Renal cortical epithelial cell (primary cell): ENCODE data around the gene GGT6. TPM values are rescaled to one million over a fixed set of nuclear protein-coding genes. Genes with fewer than 3 reads are reported as not detected.

Experiments
- DNase-seq: peaks from one replicate; pipeline ENCODE4 v3.0.0-alpha.2; 2011; ENCODE audit warnings: low read depth
- total RNA-seq: library from RNA; depleted of rRNA; stranded (reverse); fragments of >200 nt; gene quantifications from 2 replicates; pipeline ENCODE4 v1.2.3, GENCODE V29; 2014

Gene GGT6
- total RNA-seq, 1 donor from 2014 or later, result 0.05 TPM

DNA sequence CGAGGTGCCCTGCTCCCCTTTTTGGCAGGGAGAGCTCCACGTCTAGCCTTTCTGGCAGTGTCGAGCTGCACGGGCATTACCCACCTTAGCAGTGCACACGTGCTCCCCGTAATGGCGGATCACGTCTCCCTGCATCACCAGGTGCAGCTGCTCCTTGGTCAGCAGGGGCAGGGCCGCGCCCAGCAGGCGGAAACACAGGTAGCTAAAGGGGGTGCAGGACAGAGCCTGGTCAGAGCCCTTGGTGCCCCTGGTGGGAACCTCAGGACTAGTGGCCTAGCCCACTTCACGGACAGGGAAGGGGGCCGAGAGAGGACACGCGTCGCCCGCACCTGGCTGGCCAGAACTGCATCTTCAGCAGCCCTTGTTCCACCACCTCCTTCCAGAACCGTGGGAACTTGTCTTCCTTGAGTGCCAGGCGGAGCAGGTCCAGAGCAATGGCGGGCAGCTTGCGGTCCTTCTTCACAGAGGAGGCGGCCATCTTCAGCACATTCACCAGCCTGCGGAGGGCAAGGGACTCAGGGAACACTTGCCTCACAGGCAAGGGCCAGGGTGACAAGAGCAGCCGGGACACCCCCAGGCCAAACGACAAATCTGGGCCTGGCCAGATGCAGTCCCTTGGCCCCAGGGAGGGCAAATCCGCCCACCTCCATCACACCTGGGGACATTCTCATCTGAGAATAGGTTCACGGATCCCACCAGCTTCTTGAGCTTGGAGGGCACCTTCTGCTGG lies 8.4 kb downstream of the GGT6 start:
- DNase-seq, result no peak

DNA sequence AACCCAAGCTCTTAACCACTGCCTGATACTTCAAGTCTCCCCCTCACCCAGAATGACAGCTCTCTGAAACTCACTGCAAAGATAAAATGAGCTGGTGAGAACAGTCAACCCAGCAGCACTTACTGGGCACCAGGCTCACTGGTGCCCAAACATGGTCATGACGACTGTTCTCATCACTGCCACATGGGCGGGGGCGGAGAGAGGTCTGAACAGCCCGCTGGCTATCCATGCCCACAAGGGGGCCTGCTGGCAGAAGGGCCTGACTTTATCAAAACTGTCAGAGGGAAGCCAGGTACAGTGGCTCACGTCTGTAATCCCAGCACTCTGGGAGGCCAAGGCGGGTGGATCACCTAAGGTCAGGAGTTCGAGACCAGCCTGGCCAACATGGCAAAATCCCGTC lies 9.2 kb downstream of the GGT6 start:
- no peak for DNase-seq

DNA sequence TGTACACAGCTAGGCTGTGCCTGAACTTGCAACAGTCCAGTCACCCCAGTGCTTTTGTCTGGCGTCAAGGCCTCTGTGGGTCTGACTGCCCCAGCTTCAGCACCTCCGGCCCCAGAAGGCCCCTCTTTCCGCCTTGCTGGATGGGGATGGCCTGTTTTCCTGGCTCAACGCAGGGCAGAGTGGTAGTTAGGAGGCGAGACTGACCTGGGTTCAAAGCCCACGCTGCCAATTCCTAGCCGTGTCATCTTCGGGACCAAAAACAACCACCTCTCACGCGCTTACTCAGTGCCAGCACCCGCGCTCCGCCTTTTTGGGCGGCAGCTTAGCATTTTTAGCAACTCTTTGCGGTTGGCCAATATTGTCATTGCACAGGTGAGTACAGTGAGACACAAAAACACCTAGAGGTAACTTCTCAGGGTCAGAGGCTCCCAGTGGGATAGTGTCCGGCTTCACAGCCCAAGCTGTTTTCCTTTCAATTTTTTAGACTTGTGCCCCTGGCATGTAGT lies 9.8 kb downstream of the GGT6 start:
- no peak for DNase-seq

DNA sequence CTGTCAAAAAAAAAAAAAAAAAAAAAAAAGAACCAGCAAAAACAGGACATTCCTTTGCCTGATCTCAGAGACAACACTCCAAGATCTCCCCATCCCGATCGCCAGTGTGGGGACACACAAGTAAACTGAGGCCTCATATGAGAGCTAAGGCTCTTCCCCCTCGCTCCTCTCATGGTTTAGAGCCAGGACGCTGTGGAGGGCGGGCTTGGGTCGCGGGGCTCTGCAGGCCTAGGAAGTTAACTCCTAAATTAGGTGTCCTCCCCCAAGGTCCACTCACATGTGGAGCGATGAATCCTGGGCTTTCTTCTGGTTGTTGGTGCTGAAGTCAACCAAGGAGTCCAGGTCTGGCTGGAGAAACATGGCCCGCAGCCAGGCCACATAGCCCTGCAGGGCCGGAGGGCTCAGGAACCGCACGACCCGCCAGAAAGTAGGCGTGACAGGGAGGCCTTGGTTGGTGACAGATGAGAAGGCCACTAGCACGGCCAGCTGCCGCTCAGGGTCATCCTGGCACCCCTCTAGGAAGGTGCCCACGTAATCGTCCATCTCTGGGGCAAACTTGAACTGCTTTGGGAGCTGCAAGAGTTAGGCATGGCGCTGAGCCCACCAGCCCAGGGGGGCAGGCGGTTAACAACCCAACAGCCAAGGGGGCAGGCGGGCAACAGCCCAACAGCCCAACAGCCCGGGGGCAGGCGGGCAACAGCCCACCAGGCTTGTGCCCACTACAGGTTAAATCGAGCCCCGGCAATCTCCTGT lies 10.4 kb downstream of the GGT6 start:
- DNase-seq, result no peak

DNA sequence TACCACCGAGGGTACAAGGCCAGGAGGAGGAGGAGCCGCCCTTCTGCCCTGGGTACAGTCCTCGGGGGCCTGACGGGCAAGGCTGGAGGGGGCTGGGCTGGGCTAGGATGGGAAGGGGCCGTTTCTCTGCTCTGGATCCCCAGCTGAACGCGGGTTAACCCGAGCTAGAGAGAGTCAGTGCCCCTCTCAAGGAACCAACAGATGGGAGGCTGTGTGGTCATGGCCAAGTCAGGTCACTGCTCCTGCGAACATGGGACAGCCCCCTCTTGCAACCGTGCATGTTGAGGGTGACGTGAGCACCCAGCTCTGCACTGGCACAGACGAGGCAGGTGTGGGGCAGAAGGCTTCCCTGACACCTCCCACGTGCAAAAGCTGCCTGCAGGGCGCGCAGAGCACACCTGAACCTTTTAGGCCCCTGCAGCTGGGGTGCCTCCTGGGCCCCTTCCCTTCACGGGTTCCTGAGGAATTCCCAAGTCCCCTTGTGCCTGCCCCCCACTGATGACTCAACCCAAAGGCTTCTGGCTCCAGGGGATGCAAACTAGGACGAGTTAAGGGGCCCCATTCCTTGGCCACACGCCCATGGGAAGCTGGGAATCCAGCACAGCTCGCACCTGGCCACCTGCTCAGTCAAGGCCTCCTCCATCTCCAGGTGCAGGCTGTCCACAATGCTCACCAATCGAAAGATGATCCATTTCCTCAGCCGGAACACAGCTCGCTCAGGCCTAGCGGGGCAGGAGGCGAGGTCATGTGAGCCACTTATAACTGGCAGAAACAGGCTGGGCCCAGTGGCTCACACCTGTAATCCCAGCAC lies 11.5 kb downstream of the GGT6 start:
- peak; percentile 21 for DNase-seq

DNA sequence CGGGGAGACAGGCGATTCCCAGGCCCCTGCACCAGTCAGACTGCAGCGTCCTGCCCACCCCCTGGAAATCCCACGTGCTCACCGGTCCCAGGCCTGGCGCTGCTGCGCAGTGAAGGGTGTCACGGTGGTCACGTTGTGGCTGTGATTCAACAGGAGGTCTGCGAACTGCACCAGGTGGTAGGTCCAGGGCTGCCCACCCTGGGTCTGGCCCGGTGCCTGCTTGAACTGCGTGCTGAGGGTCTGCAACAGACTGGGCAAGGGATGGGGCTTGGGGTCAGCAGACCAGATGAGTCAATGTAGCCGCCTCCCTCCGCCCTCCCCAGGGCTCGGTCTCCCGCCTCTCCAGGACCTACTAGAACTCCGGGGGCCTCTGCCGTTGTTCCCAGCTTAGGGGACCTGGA lies 12.3 kb downstream of the GGT6 start:
- DNase-seq, result no peak

DNA sequence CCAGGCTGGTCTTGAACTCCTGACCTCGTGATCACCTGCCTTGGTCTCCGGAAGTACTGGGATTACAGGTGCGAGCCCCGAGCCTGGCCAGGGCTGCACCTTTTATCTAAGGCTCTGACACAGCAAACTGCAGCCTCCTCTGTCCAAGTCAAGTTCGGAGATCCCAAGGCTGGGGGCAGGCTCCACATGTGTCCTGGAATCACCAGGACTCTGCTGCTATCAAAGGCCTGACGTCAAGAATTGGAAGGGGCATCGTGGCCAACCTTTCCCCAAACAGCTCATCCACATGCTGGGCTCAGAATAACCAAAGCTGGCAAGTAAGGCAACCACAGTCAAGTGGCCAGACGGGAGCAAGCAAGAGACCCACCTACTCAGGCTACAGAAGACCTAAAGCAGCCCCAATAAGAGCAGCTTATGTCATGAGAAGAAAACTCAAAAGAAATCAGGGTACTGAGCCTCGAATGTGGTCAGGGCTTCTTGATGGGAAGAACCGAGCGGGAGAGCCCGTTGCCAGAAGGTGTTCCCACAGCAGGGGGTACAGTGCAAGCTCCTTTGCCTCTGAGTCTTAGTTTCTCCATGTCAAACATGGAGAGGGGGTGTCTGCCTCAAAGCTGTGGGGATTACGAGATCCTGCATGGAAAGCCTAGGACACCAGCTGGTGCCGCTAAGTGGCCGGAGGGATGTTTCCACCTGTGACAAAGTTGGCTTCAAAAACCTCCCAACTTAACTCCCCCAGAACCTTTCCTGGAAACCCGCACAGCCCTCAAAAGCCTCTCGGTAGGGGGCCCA lies 13.1 kb downstream of the GGT6 start:
- no peak for DNase-seq

DNA sequence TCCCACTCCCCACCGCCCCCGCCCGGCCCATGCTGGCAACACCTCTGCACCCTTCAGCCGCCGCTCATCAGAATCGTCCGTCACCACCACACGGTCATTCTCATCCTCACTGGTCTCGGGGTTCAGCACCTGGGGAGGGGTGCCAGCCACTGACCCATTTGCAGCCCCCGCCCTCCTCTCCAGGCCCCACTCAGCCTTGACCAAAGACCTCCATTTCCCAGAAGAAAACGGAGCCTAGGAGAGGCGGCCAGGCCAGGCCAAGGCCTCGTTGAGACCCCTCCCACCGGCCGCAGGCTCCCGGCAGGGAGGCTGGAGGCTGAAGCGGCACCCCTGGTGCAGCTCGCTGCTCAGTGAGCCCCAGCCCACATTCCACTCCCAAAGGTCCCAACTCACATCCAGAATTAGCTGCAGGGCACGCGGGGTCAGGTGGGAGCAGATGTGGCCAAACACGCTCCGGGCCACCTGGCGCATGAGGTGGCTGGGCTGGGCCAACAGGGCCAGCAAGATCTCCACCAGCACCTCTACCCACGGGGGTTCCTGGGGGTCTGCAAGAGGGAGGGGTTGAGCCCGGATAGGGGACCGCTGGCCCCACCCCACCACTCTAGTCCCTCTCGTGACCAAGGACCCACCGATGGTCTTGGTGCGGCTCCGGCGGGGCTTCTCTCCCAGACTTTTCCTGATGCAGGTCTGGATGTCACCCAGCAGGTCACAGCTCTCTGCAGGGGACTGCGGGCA lies 15.0 kb downstream of the GGT6 start:
- no peak for DNase-seq

DNA sequence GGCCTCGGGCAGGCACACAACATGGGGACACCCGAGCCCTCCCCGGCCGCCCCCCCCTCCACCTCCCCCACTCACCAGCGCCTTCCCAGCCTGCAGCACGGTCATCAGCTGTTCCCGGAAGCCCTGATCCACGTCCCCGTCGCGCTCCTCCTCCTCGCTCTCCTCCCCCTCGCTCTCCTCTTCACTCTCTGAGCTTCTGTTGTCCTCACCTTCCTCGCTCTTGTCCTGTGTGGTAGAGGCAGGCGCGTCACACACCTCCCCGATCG lies 15.5 kb downstream of the GGT6 start:
- no peak for DNase-seq

DNA sequence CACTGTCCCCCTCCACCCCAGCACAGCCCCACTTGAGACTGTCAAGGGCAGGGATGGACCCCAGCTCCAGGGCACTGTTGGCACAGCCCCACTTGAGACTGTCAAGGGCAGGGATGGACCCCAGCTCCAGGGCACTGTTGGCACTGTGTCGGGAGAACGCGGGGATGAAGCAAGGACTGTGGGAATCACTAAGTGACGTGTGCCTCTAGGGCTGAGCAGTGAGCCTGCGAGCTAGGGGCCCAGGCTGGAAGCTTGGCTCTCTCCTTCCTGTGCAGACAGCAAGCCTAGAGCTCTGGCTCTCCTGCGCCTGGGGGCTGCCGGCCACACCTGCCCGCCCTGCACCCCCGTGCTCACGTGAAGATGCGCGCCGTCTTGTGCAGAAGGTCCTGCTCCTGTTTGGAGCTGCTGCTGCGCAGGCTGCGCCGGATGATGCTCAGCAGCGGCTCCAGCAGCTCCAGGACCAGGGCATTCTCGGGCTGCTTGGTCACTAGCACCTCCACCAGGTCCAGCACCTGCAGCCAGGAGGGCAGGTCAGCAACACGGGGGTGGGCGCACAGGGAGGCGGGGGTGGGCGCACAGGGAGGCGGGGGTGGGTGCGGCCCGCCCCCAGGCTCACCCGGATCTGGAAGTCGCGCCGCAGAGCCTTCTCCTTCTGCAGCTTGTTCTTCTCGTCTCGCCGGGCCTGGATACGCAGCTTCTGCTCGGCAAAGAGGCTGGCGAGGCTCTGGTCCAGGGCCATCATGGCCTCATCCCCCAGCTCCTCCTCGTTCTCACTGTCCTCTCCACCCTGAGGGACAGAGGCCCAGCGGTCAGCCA lies 16.0 kb downstream of the GGT6 start:
- no peak for DNase-seq

DNA sequence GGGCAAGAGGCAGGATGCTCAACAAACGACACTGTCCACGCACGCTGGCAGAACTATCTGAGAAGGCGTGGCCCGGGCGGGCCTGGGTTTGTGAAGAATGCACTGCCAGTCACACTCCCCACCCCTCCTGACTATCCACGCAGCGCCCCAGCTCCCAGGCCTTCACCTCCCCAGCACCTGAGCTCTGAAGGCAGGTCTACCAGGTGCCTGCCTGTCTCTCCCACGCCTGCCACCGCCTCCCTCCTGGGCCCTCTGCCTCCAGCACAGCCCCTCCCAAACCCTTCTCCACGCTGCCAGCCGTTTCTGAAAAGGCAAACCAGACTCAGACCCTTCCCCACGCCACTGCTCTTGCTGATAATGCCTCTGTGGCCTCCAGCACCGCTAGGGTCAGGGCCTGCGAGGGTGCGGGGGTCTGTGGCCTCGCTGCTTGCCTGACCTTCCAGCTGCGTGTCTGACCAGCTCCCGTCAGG lies 16.8 kb downstream of the GGT6 start:
- DNase-seq, result no peak

DNA sequence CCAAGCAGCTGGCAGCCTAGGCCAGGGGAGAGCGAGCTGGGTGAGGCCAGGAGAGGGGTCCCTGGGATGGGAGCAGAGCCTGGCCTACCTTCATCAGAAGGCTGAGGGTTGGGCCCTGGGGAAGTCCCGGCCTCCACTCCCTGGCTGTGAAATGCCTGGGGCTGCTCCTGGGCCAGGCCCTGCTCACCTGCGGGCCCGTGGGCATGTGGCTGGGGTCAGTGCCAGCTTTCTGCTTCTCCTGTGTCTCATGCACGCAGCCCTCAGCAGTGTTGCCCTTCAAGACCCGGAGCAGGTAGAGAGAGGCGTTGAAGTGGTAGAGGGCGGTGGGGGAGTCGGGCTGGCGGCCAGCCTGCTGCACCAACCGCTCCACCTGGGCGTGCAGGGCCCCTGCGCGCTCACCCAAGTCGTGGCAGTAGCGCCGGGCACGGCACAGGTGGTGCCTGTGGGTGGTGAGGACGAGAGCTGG lies 17.6 kb downstream of the GGT6 start:
- DNase-seq, result no peak

DNA sequence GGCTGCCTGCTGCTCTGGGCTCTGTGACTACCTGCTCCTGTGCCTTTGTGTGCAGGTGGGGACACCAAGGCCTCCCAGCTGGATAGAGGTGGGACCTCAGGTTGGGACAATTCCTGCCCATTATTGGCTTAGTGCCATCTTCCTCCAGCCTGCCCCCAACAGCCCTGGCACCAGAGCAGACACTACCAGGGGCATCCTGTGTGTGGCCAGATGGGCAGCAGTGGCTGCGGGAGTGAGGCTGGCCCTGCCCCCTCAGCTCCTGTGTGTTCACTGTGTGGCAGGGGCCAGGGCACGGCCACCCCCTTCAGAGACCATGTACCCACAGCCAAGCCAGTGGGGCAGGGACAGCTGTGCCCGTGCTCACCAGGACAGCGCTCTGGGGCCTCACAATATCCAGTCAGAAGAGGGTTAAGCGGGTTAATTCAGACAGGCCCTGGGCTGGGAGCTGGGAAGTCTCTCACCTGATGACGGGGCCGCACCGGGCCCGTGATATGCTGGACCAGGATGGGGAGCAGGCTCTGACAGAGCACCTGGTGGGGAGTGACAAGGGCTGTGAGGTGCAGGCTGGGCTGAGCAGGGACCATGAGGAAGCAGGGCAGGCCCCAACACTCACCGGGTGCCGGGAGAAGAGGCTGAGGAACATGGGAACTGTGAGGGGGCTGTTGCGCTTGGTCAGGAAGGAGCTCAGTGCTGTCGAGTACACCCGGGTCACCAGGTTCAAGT lies 18.2 kb downstream of the GGT6 start:
- no peak for DNase-seq

DNA sequence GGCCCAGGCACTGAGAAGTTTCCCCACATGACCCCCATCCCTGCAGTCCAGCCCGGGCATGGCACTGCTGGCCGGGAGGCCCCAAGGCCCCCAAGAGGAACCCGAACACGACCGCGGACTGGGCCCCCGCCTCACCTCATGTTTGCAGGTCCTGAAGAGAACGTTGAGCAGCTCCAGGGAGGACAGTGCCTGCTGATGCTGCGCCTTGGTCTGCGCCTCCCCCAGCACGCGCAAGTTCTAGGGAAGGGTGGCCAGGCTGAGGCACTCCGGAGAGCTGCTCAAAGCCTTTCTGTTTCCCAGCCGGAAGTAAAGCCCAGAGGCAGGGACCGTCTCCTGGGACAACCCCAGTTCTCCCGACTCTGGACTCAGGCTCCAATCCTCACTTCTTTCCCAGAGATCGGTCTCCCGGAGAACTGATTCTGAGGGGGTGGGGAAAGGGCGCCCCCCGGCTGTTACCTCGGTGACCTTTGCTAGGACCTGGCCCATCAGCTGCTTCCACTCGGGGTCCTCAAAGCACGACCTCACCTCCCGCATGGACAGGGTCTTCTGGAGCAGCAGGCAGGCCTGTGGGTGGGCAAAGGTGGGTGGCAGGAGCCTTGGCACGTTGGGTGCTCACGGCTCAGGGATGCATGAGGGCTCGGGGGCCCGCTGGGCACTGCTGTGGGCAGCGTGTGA lies 18.9 kb downstream of the GGT6 start:
- no peak for DNase-seq

DNA sequence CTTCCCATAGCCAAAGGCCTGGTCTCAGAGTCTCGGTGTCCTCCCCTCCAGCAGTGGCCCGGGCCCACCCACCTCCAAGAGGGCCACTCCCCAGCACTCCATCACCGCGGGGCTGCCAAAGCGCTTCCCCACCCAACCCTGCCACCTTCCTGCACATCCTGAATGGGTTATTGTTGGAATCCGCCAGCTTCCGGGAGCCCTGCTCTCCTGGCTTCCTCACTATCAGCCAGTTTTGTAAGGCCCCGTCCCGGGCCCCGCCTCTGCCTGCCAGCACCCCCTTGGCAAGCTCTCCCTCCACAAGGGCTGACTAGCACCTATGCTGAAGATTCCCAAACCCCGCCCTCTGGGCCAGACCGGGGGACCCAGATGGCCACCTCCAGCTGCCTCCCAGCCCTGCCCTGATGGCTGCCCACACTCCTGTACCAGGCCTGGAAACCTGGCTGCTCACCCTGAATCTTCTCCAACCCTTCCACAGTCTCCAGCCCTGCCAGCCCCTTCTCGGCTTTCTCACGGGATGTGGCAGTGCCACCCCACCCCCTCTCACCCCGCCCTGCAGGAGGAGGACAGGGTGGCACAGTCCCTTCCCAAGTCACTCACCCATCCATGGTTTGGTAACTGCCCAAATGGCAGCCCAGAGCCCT lies 19.6 kb downstream of the GGT6 start:
- DNase-seq, result no peak

DNA sequence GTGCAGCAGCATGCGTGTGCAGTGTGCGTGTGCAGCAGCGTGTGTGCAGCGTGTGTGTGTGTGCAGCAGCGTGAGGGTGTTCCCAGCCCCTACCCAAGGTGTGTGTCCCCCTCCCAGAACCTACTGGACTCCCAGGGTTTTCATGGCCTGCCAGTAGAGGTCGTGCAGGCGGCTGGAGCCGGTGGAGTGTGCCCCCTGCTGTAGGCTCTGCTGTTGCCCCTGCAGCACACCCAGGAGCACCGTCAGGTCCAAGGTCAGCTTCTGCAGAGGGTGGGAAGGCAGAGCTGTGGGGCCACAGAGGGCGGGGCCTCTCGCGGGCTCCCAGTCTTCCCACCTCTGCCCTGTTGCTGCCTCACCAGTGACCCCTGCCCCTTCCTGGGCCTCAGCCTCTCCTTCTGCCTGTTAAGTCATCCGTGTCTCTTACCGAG lies 20.1 kb downstream of the GGT6 start:
- no peak for DNase-seq

DNA sequence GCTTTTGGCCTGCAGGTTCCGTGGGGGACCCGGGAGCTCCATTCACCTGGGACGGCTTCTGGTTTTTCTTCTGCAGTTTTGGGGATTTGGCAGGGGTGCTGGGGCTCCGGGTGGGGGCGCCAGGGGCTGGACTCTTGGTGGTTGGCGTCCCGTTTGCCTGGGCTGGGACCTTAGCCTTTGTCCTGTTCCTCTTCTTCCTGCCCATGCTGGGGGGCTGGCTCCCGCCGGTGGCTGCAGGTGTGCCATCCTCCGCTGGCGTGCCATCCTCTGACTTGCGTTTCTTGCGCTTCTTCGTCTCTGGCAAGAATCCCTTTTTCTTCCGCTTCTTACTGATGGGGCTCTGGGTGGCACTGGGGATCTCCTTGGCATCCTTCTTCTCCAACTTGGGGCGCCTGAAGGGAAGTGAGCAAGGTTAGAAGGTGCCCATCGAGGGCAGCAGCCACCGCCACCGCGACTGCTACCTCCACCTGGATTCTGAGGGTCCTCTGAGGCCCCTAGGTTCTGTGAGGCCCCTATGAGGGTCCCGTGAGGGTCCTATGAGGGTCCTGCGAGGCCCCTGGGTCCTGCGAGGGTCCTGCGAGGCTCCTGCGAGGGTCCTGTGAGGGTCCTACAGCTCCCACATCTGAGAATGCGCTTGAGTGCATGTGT lies 20.7 kb downstream of the GGT6 start:
- no peak for DNase-seq

DNA sequence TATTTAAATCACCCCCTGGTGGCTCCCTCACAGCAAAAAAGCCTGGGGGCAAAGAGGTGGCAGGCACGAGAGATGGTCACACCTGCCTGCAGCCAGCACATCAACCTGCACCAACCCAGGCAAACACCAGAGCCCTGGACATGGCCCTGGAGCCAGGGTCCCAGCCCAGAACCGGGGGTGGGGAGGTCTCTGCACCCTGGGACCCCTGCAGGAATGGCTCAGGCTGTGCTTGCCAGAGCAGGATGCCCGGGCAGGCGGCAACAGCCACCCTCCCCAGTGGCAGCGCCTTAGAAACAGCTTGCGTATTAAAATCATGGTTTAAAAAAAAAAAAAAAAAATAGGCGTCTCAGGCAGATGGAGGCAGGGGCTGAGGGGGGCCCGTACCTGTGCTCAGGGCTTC lies 21.4 kb downstream of the GGT6 start:
- DNase-seq, result no peak
